H1 (cell line): ENCODE results near the gene CFP. TPM values are rescaled to one million over a fixed set of nuclear protein-coding genes. Genes with fewer than 3 reads are reported as not detected.

Experiments
- CTCF ChIA-PET: fragments of 300-600 bp; sonication (Branson Sonifier 250); formaldehyde crosslinking; loops from one replicate; lab custom pipeline; 2021; ENCODE audit not compliant: partially characterized antibody; lab: Charles Lee
- POLR2A ChIA-PET: fragments of 300-600 bp; sonication (Branson Sonifier 250); formaldehyde crosslinking; loops from one replicate; lab custom pipeline; 2021; ENCODE audit warnings: inconsistent platforms; ENCODE audit not compliant: partially characterized antibody; lab: Charles Lee
- DNase-seq, 2 experiments: peaks; one replicate each; pipeline versions ENCODE4 v3.0.0 to v3.0.0-alpha.2; 2010 to 2022; ENCODE audit warnings: low spot score in 2 of 2, low read depth in 1 of 2, mixed read lengths in 1 of 2
- FAIRE-seq: peaks from 2 replicates; lab custom pipeline; 2011; peaks lifted over from hg19 to GRCh38; lab: Jason Lieb, UNC
- H2AFZ ChIP-seq: 2 replicates; pipeline ENCODE4 v1.8.1; 2012; ENCODE audit warnings: low read length, inconsistent platforms
- H2AK5ac ChIP-seq: 2 replicates; pipeline ENCODE4 v1.6.1; 2013; ENCODE audit warnings: low read depth, low read length
- H2BK120ac ChIP-seq: replicated peaks from 2 replicates; pipeline ENCODE3; 2013; ENCODE audit warnings: low read depth, low read length, inconsistent platforms
- H2BK12ac ChIP-seq: 2 replicates; pipeline ENCODE4 v1.6.1; 2013; ENCODE audit warnings: low read depth, low read length
- H2BK15ac ChIP-seq: 2 replicates; pipeline ENCODE4 v1.6.1; 2013; ENCODE audit warnings: low read length
- H2BK20ac ChIP-seq: 2 replicates; pipeline ENCODE4 v1.6.1; 2013; ENCODE audit warnings: low read length
- H2BK5ac ChIP-seq: 2 replicates; pipeline ENCODE4 v1.6.1; 2013; ENCODE audit warnings: low read depth, low read length
- H3K14ac ChIP-seq: 2 replicates; pipeline ENCODE4 v1.6.1; 2013; ENCODE audit warnings: inconsistent platforms; ENCODE audit not compliant: insufficient read length
- H3K18ac ChIP-seq: 2 replicates; pipeline ENCODE4 v1.6.1; 2013; ENCODE audit warnings: low read length; ENCODE audit errors: extremely low read depth
- H3K23ac ChIP-seq: 2 replicates; pipeline ENCODE4 v1.6.1; 2013; ENCODE audit warnings: inconsistent platforms; ENCODE audit not compliant: insufficient read length
- H3K23me2 ChIP-seq: 2 replicates; pipeline ENCODE4 v1.6.1; 2013; ENCODE audit warnings: low read depth, low read length
- H3K27ac ChIP-seq: 2 replicates; pipeline ENCODE4 v1.6.1; 2011; ENCODE audit warnings: low read depth, low read length, inconsistent platforms
- H3K27me3 ChIP-seq, 4 experiments: replicated peaks in 1 of 4; 1 replicate in 1 of 4; 2 replicates in 3 of 4; pipeline versions ENCODE4 v1.6.1 to v1.8.1; 2011 to 2013; ENCODE audit warnings: low read length in 3 of 4, mild to moderate bottlenecking in 3 of 4, inconsistent platforms in 2 of 4, mixed read lengths in 2 of 4, moderate library complexity in 1 of 4; ENCODE audit not compliant: control insufficient read depth in 3 of 4, insufficient read depth in 3 of 4; ENCODE audit errors: extremely low read depth in 1 of 4
- H3K36me3 ChIP-seq, 4 experiments: 2 replicates each; pipeline versions ENCODE4 v1.6.1 to v1.8.1; 2011 to 2013; ENCODE audit warnings: mild to moderate bottlenecking in 4 of 4, low read length in 3 of 4, moderate library complexity in 2 of 4, control low read depth in 1 of 4, inconsistent platforms in 1 of 4; ENCODE audit not compliant: insufficient read depth in 4 of 4, control insufficient read depth in 2 of 4
- H3K4ac ChIP-seq: replicated peaks from 2 replicates; pipeline ENCODE3; 2013; ENCODE audit warnings: low read length, low read depth, mixed read lengths, inconsistent platforms; ENCODE audit not compliant: insufficient read length
- H3K4me1 ChIP-seq, 4 experiments: replicated peaks in 1 of 4; 1 replicate in 1 of 4; 2 replicates in 3 of 4; pipeline versions ENCODE4 v1.6.1 to v1.8.1; 2011 to 2013; ENCODE audit warnings: low read length in 3 of 4, inconsistent platforms in 2 of 4, mixed read lengths in 1 of 4; ENCODE audit not compliant: insufficient read depth in 4 of 4, control insufficient read depth in 3 of 4
- H3K4me2 ChIP-seq, 2 experiments: 2 replicates each; pipeline versions ENCODE4 v1.6.1 to v1.8.1; 2011 to 2013; ENCODE audit warnings: low read depth in 2 of 2, low read length in 2 of 2, control low read depth in 1 of 2, inconsistent platforms in 1 of 2, mild to moderate bottlenecking in 1 of 2; ENCODE audit not compliant: insufficient read depth in 1 of 2
- H3K4me3 ChIP-seq, 4 experiments: fragments of 200-600, 300-600 bp in 1 of 4; sonication (generic), shearing (Covaris generic), sonication (Bioruptor Twin) in 1 of 4; 2 replicates each; pipeline versions ENCODE4 v1.5.1 to v1.8.1; 2011 to 2016; ENCODE audit warnings: low read length in 4 of 4, low read depth in 3 of 4, control low read depth in 2 of 4, inconsistent platforms in 2 of 4, mild to moderate bottlenecking in 2 of 4, mixed read lengths in 1 of 4, moderate library complexity in 1 of 4; ENCODE audit not compliant: insufficient read depth in 2 of 4; ENCODE audit errors: extremely low read depth in 1 of 4
- H3K56ac ChIP-seq: replicated peaks from 2 replicates; pipeline ENCODE3; 2013; ENCODE audit warnings: low read depth, mild to moderate bottlenecking, mixed read lengths, low read length, inconsistent platforms; ENCODE audit not compliant: insufficient read length
- H3K79me1 ChIP-seq: 2 replicates; pipeline ENCODE4 v1.6.1; 2013; ENCODE audit warnings: low read depth, low read length, control low read depth
- H3K79me2 ChIP-seq, 2 experiments: 2 replicates each; pipeline versions ENCODE4 v1.6.1 to v1.8.1; 2012 to 2013; ENCODE audit warnings: low read length in 2 of 2, mild to moderate bottlenecking in 2 of 2, inconsistent platforms in 1 of 2; ENCODE audit not compliant: insufficient read depth in 2 of 2, control insufficient read depth in 1 of 2
- H3K9ac ChIP-seq, 4 experiments: replicated peaks in 1 of 4; 1 replicate in 1 of 4; 2 replicates in 3 of 4; pipeline versions ENCODE4 v1.6.1 to v1.8.1; 2011 to 2013; ENCODE audit warnings: low read depth in 3 of 4, low read length in 3 of 4, control low read depth in 2 of 4, mild to moderate bottlenecking in 2 of 4, moderate library complexity in 2 of 4, inconsistent platforms in 1 of 4; ENCODE audit errors: extremely low read depth in 1 of 4
- H3K9me3 ChIP-seq, 2 experiments: 2 replicates each; pipeline versions ENCODE4 v1.6.1 to v1.8.1; 2012 to 2013; ENCODE audit warnings: mild to moderate bottlenecking in 2 of 2, moderate library complexity in 2 of 2, control low read depth in 1 of 2, inconsistent platforms in 1 of 2, low read depth in 1 of 2, low read length in 1 of 2, mixed read lengths in 1 of 2; ENCODE audit not compliant: insufficient read depth in 2 of 2
- H4K20me1 ChIP-seq, 2 experiments: replicated peaks in 1 of 2; 2 replicates each; pipeline versions ENCODE3 to v1.8.1; 2011 to 2013; ENCODE audit warnings: inconsistent platforms in 2 of 2, low read length in 2 of 2, mild to moderate bottlenecking in 1 of 2; ENCODE audit not compliant: insufficient read depth in 2 of 2, control insufficient read depth in 1 of 2
- H4K5ac ChIP-seq: 2 replicates; pipeline ENCODE4 v1.6.1; 2013; ENCODE audit warnings: low read length, low read depth, mixed read lengths, inconsistent platforms; ENCODE audit not compliant: insufficient read length
- H4K8ac ChIP-seq: 2 replicates; pipeline ENCODE4 v1.8.0; 2013; ENCODE audit warnings: mild to moderate bottlenecking, moderate library complexity, low read length, inconsistent platforms; ENCODE audit not compliant: insufficient read depth; ENCODE audit errors: extremely low read depth
- H4K91ac ChIP-seq: replicated peaks from 2 replicates; pipeline ENCODE3; 2013; ENCODE audit warnings: low read length, mixed read lengths, inconsistent platforms; ENCODE audit not compliant: insufficient read length
- ASH2L ChIP-seq: fragments of 200-600, 300-600 bp; sonication (generic); IDR thresholded peaks from one replicate; pipeline ENCODE4 v1.7.1; 2017; ENCODE audit warnings: low read length
- CHD2 ChIP-seq: IDR thresholded peaks from 2 replicates; pipeline ENCODE4 v1.6.1; 2012; ENCODE audit warnings: low read length, improper control_type of control experiment
- CTCF ChIP-seq, 3 experiments: IDR thresholded peaks; 1 replicate in 2 of 3; 2 replicates in 1 of 3; pipeline versions ENCODE4 v1.5.1 to v1.6.1; 2011; ENCODE audit warnings: low read length in 3 of 3, mild to moderate bottlenecking in 3 of 3, inconsistent platforms in 2 of 3, low read depth in 1 of 3, moderate library complexity in 1 of 3; ENCODE audit not compliant: insufficient read depth in 1 of 3; ENCODE audit errors: control extremely low read depth in 1 of 3
- EZH2 ChIP-seq: fragments of 200-600 bp; sonication (generic); IDR thresholded peaks from 2 replicates; pipeline ENCODE4 v1.7.1; 2012; ENCODE audit warnings: low read depth, mild to moderate bottlenecking, moderate library complexity, low read length, inconsistent platforms; ENCODE audit not compliant: severe bottlenecking
- JUN ChIP-seq: IDR thresholded peaks from 2 replicates; pipeline ENCODE4 v1.6.1; 2011; ENCODE audit warnings: low read depth, mild to moderate bottlenecking, improper control_type of control experiment, low read length
- RBBP5 ChIP-seq: IDR thresholded peaks from 2 replicates; pipeline ENCODE4 v1.7.1; 2012; ENCODE audit warnings: low read depth, mild to moderate bottlenecking, inconsistent platforms, low read length, moderate library complexity, borderline replicate concordance
- RNF2 ChIP-seq: fragments of 200-900, 300-1000 bp; sonication (generic); IDR thresholded peaks from 2 replicates; pipeline ENCODE4 v1.7.1; 2016; ENCODE audit warnings: borderline replicate concordance, low read depth, mild to moderate bottlenecking, antibody characterized with exemption, low read length; ENCODE audit not compliant: poor library complexity, severe bottlenecking; ENCODE audit errors: missing control alignments
- SAP30 ChIP-seq: fragments of 300-600 bp; sonication (generic); IDR thresholded peaks from 2 replicates; pipeline ENCODE4 v1.7.1; 2012; ENCODE audit warnings: low read length, moderate library complexity, mild to moderate bottlenecking, inconsistent platforms; ENCODE audit not compliant: insufficient read depth, insufficient replicate concordance
- SIRT6 ChIP-seq: IDR thresholded peaks from one replicate; pipeline ENCODE4 v1.7.1; 2012; ENCODE audit warnings: low read length, inconsistent platforms
- TCF12 ChIP-seq: IDR thresholded peaks from 2 replicates; pipeline ENCODE4 v1.6.1; 2011; ENCODE audit warnings: low read depth, mild to moderate bottlenecking, low read length
- TEAD4 ChIP-seq: IDR thresholded peaks from 2 replicates; pipeline ENCODE4 v1.6.1; 2012; ENCODE audit warnings: low read depth, low read length, inconsistent platforms, mixed read lengths
- WGBS, 2 experiments: shearing (Covaris generic) in 1 of 2; methylation state at CpG; one replicate each; pipeline versions ENCODE4 v1.1.6 to v1.1.7; 2013 to 2015; ENCODE audit warnings: low lambda C conversion rate in 2 of 2, mixed read lengths in 2 of 2, inconsistent platforms in 1 of 2, low coverage in 1 of 2, missing lambda C conversion rate in 1 of 2; ENCODE audit not compliant: insufficient replicate concordance in 2 of 2, insufficient coverage in 1 of 2, insufficient read length in 1 of 2; ENCODE audit errors: extremely low coverage in 1 of 2, missing lambda C conversion rate in 1 of 2; 5-methylcytosine and 5-hydroxymethylcytosine counted together
- polyA plus RNA-seq, 7 experiments: library from polyadenylated mRNA; depleted of rRNA in 3 of 7; stranded (reverse) in 5 of 7; unstranded in 2 of 7; fragments of >200 nt in 5 of 7; fragments of 200-250 nt in 2 of 7; gene quantifications; 1 replicate in 5 of 7; 2 replicates in 1 of 7; 4 replicates in 1 of 7; pipeline versions ENCODE4 v1.2.1 to v1.2.3, GENCODE V29; 2011 to 2013; ENCODE audit warnings: missing spikeins in 2 of 7, mixed read lengths in 2 of 7
- total RNA-seq: library from RNA; stranded (reverse); fragmentation: NEBNext Ultra II Directional; extraction: Animal tissue kit (Norgen Biotek cat#: 25700); gene quantifications from 2 replicates; pipeline ENCODE4 v1.2.1, GENCODE V29; 2021

The CFP gene
- total and polyA plus RNA-seq, 2 of the 8 experiments (the other 6 are each of a cell fraction or from before 2014, with no cell fraction given) = 0.76 to 2.2 TPM

GRCh38 chrX:47577424-47577823 is 52.3 kb downstream of the CFP start:
- no peak overlapping the region for H2BK20ac ChIP-seq
- no peak overlapping the region for H4K8ac ChIP-seq
- H3K4me1 ChIP-seq = peaks cover 0 to 17% (median 11%) of the 10 kb centered on the region in 4 experiments; a peak in 5 of 7 replicates
- CTCF ChIA-PET = no interaction called here
- no peak overlapping the region for H4K91ac ChIP-seq
- no peak overlapping the region for H3K4me2 ChIP-seq
- FAIRE-seq (no peak), DNase-seq (no peak)
- H2AK5ac ChIP-seq = no peak overlapping the region
- H2BK12ac ChIP-seq = no peak overlapping the region
- H3K18ac ChIP-seq = no peak overlapping the region
- POLR2A ChIA-PET = interaction anchor here (1.2 kb wide), 1 partner anchor 42 kb away, joined by 3 read pairs; the partner anchor contains the start of gene SYN1
- no peaks in the 10 kb centered on the region for H4K20me1 ChIP-seq
- H3K27me3 ChIP-seq = no peaks in the 10 kb centered on the region
- no peak overlapping the region for H3K4ac ChIP-seq
- H2BK15ac ChIP-seq = no peak overlapping the region
- no peaks in the 10 kb centered on the region for H3K36me3 ChIP-seq
- H4K5ac ChIP-seq = no peak overlapping the region
- WGBS, 2 experiments = 77% methylated on average over 9 of the region's 9 CpGs; no CpG with 5 or more reads in 1 of the 2 experiments
- no peaks in the 10 kb centered on the region for H3K9me3 ChIP-seq
- H3K27ac ChIP-seq = no peak overlapping the region
- H2AFZ ChIP-seq = no peak overlapping the region
- H3K9ac ChIP-seq = no peak overlapping the region
- H3K23ac ChIP-seq = no peak overlapping the region
- no peak overlapping the region for H2BK5ac ChIP-seq
- no peaks in the 10 kb centered on the region for H3K79me2 ChIP-seq
- H3K14ac ChIP-seq = no peak overlapping the region
- no peaks in the 10 kb centered on the region for H3K79me1 ChIP-seq
- no peak overlapping the region for H3K56ac ChIP-seq
- no peak overlapping the region for H3K4me3 ChIP-seq
- peaks cover 7% of the 10 kb centered on the region; the same call in 1 of the 2 replicates for H3K23me2 ChIP-seq
- no peak overlapping the region for H2BK120ac ChIP-seq
- TF ChIP-seq ASH2L = no peak
- TF ChIP-seq SAP30 = no peak
- no peak for TF ChIP-seq RNF2
- no peak for TF ChIP-seq EZH2
- no peak for TF ChIP-seq TCF12
- TF ChIP-seq CTCF (IDR thresholded peaks at IDR 0.05; ENCODE audit: control extremely low read depth in 1 of 3, insufficient read depth in 1 of 3, low read depth in 1 of 3, low read length in 3 of 3) = no peak
- TF ChIP-seq RBBP5 = no peak
- no peak for TF ChIP-seq TEAD4
- no peak for TF ChIP-seq JUN
- TF ChIP-seq SIRT6 = no peak
- no peak for TF ChIP-seq CHD2
